NCI-H1092 treated with DMSO at 0.1 percent for 48 hours (cell line): ENCODE measurements around the gene RHBDD3.

Experiments
- DNase-seq: peaks from one replicate; lab custom pipeline; 2025; lab: John Stamatoyannopoulos, UW

Gene RHBDD3

DNA sequence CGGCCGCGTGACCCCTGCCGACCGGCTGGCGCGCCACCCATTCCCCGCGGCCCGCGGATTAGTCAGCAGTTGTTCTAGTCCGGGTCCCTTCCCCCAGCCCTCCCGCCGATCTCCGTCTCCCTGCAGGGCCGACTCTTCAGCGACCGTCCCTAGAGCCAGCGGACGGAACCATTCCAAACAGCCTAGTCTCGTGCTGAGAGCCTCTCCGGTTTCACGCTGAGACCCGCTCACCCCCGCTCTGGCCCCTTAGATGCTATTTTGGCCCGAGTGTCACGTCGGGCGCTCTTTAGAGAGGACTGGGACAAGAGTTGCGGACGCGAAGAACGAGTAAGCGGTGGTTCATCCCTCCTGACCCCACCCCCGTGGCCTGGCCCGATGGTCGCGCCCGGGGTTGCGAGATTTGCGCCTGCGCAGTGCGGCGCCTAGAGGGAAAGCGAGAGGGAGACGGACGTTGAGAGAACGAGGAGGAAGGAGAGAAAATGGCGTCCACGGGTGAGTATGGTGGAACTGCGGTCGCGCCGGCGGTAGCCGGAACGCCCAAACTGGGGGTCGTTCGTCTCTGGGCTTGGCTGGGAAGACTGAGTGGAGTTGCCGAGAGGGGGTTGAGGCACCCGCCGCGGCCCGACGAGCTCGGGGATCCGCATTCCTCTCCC lies at the start of gene RHBDD3, which contains the start of gene EWSR1:
TSS of gene RHBDD3 (minus strand) at position 124 of the 653 bp plus-strand sequence. CDS start 2,355 bp downstream, outside the sequence.
TSS of gene EWSR1 (plus strand) at position 411 of the 653 bp plus-strand sequence. CDS start at position 480, 69 bp downstream.
- peak; percentile 98 for DNase-seq

DNA sequence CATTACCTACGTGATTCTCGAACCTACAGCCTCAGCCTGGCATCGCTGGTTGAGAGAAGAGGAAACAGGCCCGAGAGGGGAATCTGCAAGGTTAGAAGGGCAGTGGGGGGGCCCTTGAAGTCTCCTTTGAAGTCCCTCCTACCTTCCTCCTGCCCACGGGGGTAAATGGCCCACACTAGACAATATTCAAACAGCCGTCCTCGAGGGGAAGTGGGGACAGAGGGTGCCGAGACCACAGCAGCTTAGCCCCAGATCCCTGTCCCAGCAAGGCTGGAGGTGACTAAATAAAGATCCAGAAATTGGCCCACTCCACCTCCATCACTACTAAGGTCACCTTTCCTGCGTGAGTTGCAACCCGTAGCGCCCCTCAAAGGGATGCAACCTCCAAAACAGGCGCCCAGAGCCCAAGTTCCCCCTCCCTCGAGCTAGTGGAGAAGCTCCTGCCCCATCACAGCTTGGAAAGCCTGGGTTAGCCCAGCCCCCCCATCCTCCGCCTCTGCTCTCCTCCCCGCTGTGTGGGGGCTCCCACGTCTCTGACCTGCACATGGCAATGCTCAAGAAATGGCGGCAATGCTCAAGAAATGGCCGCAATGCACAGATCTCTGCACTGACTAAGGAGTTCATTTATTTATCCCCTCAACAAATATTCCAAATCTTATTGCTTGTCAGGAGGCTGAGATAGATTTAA lies 48.5 kb upstream of the RHBDD3 start:
- DNase-seq = no peak

DNA sequence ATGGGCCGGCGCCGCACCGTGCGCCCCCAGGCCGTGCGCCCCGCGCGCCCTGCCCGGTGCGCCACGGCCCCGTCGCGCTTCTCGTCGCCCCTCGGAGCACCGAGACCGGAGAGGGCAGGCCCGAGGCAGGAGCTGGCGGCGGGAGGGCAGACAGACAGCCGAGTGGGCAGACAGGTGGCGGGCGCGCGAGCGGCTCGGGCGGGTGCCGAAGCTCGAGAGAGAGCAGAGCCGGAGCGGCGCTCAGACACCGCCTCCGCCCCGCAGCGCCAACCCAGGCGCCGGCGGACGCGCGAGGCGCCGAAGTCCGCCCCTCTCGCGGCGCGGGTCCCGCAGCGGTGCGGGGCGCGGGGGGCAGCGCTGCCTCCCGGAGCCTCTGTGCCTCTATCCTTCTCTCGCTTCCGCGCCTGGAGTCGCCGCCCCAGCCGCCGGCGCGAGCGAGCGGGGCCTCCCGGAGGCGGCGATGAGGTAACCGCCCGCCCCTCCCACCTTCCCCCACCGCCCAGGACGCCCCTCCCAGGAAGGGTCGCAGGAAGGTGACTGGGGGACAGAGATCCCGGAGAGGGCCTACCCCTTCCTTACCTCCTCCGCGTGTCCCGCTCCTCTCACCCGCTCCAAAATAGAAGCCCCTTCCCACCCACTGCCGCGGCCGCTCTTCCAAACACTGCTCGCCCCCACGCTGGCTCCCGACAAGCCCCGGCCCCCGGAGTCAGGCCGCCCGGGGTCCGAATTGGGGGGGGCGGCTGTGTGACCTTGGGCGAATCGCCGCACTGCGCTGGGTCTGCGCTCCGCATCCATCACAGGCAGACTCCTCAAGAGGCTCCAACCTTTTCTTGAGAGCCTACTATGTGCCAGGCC lies 47.7 kb upstream of the RHBDD3 start, which contains the start of gene RASL10A:
TSS of gene RASL10A (minus strand) at position 412 of the 855 bp plus-strand sequence. CDS start 451 bp downstream, outside the sequence.
- DNase-seq = no peak

DNA sequence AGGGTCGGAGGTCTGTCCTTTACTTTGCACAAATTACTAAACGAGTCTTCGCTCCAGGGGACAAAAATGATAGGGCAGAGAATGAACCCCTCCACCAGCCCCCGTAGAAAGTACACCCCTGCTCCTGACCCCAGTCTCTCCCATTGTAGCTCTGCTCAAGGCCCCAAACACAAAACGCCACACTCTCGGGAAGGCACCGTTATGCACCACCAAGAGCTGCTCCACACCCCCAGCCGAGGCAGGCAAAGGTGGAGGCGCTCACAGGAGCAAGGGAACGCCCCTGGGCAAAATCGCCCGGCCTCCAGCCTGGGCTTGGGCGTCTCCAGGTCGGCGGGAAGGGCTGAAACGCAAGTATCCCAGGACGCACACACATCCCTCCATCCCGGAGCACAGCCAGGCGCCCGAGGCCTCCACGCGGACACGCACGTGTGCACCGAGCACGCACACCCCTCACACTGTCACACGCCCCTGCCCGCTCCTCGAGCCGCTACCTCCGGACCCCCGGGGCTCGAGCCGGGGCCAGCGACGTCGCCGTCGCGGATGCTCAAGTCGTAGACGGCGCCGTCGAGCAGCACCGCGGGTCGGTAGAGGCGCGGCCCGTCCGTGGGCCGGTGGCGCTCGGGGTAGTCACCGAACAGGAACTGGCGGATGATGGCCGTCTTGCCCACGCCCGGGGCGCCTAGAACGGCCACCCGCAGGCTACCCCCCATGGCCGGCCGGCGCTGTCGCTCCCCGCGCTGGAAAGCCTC lies 46.9 kb upstream of the RHBDD3 start:
- no peak for DNase-seq

DNA sequence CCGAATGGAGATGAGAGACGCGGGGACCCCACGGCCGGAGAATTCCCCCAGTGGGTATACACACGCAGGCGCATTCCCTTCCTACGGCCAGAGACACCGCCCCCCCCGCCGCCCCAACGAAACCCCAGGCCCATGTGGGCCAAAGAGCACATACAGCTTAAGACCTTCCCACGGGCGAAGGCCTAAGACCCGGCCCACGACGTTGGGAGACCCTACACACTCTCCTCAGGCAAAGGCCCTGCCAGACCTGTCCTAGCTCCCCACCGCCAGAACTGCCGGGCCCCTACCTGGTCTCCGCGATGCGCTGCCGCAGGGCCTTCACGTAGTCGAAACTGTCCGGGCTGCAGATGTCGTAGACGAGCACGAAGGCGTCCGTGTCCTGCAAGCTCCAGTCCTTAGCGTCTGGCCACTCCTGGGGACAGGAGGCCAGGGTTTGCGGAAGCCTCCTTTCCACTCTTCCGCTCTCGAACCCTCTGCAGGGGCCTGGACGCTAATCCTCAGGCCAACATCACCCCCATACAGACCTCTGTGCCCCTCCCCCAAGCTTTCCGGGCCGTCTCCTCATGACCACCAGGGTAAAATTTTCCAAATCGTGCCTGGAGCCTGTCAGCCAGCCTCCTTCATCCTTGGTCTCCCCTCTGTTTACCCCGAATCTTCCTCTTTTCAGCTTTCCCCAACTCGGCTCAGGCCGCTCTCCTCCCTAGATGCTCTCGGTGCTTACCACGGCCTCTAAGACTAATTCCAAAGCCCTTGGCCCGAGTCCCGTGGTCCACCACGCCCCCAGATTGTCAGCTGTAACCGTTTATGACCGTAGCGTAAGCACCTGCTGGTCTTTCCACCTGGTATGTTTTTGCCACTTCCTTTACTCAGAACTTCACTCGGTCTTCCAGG lies 46.0 kb upstream of the RHBDD3 start:
- DNase-seq = no peak

DNA sequence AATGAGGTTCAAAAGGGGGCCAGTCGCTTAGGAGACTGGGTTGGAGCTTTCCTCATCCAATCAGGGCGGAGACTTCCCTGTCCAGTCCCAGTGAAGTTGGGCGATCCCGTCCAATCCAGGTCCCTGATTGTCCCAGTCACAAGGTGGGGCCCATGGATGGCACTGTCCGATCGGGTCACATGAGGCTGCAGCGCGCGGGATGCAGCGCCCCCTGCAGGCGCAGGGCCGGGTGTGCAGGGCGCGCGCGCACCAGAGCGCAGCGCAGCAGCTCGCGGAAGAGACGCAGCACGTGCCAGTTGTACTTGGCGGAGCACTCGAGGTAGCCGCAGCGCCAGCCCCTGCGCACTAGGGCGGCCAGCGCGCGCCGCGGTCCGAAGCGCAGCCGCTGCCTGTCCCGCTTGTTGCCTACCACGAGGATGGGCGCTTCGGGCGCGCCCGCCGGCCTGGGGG lies 45.4 kb upstream of the RHBDD3 start:
- DNase-seq = no peak

DNA sequence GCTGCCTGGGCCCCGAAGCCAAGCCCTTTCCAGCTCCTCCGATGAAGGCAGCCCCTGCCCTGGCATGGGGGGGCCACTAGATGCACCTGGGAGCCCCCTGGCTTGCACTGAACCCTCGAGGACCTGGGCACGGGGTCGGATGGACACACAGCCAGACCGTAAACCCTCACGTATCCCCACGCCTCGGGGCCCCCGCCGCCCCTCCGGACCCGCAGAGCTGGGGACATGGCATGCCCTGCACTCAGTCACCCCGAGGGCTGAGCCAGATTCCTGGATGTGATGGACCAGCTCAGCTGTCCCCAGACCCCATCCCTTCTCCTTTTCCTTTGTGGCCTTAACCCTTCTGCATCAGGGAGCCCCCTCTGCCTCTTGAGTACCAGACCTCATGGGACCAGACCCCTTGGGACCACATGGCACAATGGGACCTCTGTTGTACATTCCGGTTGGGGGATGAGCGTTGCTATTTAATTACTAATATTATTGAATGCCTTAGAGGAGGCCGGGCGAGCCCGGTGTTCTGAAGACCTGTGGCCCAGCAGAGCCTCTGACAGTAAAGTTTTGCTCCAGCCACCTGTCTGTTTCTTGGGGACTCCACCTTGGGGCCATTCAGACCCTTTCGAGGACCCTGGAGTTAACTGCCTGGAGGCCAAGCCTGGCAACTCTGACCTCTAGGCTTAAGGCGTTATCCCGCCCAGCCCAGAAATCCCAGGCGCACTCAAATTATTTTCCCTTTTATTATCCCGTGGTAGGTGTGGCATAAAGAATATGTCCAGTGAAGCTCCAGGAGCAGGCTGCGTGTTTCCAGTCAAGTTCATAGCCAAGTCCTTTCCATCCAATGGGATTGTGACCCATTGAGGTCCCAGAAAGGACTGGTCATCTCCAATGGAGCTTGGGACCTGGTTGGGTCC lies 44.7 kb upstream of the RHBDD3 start:
- no peak for DNase-seq

DNA sequence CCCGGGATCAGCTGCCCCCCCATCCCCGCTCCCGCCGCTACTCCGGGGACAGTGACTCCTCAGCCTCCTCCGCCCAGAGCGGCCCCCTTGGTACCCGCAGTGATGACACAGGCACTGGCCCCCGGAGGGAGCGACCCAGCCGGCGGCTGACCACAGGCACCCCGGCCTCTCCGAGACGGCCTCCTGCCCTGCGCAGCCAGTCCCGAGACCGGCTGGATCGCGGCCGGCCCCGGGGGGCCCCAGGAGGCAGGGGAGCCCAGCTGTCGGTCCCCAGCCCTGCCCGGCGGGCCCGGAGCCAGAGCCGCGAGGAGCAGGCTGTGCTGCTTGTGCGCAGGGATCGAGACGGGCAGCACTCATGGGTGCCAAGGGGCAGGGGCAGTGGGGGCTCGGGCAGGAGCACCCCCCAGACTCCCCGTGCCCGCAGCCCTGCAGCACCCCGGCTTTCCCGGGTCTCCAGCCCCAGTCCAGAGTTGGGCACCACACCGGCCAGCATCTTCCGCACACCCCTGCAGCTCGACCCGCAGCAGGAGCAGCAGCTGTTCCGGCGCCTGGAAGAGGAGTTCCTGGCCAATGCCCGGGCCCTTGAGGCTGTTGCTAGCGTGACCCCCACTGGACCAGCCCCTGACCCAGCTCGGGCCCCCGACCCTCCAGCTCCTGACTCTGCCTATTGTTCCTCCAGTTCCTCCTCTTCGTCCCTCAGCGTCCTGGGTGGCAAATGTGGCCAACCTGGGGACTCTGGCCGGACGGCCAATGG lies 43.9 kb upstream of the RHBDD3 start:
- DNase-seq = no peak

DNA sequence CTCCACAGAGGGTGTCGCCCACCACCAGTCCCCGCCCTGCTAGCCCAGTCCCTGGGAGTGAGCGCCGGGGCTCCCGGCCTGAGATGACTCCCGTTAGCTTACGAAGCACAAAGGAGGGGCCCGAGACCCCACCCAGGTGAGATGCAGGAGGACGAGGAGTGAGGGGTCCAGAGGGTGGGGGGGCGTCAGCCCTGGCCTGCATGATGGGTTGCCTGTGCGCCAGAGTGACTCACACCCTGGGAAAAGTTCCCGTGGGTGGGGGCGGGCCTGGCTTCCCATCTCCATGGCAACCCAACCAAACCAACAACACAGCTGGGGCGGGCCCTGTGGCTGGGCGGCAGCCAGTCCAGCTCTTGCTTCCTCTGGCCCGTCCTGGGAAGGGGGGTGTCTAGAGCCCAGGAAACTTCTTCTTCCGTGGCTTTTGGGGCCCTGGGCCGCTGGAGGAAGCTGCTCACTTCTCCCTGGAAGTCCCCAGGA lies 43.1 kb upstream of the RHBDD3 start:
- DNase-seq = peak; percentile 5

DNA sequence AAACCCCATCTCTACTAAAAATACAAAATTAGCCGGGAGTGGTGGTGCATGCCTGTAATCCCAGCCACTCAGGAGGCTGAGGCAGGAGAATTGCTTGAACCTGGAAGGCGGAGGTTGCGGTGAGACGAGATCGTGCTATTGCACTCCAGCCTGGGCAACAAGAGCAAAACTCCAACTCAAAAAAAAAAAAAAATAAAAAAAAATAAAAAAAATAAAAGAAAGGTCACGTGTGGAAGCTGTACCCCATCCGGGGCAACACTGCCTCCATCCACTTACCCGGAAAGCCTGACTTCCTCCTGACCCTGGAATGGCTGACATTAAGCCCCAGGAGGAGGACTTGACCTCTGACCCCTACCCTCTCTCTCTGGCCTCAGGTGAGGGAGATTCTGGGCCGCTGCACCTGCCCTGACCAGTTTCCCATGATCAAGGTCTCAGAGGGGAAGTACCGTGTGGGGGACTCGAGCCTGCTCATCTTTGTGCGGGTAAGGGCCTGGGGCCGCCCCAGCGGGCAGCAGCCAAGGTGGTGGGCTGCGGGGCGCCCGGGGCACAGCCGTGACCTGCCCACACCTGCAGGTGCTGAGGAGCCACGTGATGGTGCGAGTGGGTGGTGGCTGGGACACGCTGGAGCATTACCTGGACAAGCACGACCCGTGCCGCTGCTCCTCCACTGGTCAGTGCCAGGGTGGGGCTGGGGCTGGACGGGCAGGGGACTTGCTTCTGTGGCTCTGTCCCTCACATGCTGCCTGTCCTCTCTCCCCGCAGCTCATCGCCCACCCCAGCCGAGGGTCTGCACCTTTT lies 42.5 kb upstream of the RHBDD3 start:
- DNase-seq = no peak

DNA sequence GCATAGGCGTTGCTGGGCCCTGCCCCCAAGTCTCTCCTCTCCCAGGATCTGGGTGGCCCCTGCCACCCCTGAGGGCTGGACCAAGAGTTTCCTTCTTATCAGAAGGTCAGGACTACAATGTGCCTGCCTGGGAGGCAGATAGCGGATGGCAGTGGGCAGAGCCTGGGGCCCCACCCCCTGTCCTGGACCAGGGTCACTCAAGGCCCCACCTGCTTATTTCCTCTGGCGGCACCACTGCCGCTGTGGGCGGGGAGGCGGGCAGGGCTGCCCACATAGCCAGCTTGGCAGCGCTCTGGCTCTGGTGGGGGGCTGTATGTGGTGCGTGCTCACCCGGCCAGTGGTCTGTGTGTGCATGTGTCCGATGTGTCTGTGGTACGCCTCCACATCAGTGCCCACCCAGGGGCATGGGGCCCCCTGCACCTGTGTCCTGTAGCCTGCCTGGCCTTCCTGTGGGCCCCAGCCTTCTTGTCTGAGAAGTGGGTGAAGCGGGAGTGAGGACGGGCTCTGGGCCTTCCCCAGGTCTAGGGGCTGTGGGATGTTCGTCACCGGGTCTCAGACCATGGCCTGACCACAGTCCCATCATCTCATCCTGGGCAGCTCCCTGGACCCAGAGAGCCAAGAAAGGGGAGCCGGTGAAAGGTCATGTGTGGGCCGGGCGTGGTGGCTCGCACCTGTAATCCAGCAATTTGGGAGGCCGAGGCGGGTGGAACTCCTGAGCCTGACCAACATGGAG lies 41.7 kb upstream of the RHBDD3 start:
- DNase-seq = no peak

DNA sequence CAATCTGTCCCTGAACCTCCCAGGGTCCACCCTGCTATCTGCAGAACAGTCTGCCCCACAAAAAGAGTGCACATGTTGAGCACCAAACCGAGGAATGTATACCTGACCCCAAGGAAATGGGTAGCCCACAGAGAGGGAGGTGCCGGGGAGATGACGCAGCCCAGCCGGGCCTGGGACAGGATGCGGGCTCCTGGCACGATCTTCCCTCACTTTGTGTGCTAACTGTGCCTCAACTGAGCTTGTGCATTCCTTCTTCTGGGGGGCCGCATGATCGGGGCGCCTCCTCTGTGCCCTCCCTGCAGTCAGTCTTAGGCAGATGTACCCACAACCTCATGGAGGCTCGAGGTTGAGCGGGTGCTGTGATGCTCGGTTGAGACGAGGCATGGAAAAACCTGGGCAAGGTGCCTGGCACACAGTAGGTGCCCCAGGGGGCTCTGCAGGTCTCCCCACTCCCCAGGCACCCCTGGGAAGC lies 41.0 kb upstream of the RHBDD3 start:
- DNase-seq = no peak

DNA sequence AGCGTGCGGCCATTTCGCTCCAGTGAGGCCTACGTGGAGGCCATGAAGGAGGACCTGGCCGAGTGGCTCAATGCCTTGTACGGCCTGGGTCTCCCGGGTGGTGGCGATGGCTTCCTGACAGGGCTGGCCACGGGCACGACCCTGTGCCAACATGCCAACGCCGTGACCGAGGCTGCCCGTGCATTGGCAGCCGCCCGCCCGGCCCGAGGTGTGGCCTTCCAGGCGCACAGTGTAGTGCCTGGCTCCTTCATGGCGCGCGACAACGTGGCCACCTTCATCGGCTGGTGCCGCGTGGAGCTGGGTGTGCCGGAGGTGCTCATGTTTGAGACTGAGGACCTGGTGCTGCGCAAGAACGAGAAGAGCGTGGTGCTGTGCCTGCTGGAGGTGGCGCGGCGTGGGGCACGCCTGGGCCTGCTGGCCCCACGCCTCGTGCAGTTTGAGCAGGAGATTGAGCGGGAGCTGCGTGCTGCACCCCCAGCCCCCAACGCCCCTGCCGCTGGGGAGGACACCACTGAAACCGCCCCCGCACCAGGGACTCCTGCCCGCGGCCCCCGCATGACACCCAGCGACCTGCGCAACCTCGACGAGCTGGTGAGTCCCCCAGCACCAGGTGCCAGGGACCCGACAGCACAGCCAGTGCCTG lies 40.5 kb upstream of the RHBDD3 start:
- no peak for DNase-seq

DNA sequence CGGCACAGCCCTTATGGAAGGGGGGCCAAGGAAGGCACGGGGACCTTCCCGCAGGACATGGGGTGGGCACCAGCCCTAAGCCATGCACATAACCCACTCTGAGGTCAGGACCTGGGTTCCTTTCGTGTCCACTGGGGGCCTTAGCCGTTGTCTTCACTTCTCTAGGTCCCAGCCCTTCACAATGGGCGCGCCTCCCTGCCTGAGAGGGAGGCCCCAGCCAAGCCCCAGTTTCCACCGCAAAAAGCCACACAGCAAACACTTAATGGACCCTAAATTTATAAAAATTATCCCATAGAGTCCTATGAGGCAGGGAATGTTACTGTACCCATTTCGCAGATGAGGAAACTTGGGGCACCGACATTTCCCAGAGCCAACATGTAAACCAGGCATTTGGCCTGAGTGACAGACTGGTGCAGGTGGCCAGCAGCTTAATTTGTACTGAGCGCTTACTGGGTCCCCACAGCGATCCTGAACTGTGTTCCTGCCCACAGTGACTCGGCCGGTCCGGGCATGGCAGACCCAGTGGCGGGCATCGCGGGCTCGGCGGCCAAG lies 39.9 kb upstream of the RHBDD3 start:
- DNase-seq = no peak

DNA sequence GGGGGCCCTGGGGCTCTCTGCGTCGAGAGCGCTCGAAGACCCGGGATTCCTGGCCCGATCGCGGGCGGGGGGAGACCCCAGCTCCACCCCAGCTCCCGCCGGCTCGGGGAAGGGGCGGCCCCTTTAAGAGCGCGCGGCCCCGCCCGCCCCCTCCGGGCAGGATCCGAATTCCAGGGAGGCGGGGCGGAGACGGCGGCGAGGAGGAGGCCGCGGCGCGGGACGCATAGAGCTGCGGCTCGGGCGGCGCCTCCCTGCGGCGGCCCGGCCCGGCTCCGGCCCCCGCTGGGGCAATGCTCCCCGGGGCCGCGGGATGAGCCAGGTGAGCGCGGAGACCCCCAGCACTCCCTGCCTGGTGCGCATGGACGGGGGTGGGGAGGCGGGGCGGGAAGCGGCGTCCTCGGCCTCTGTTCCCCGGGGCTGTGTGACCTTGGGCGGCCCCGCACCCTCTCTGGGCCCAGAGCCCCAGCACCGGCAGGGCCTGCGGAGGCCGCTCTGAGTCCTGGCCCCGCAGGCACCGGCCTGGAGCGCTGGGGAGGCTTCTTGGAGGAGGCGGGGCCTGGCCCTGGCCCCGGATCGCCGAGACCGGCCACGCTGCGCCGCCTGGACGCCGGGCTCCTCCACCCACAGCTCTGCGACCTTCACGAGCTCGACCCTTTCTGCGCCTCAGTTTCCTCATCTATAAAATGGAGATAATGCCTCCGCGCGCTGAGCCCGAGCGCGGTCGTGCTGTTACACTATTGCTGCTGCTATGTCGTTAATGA lies 39.2 kb upstream of the RHBDD3 start:
- DNase-seq = no peak
